ENCODE results near the gene RREB1.

RREB1 gene

GRCh38 chr6:7196019-7196402 lies 88.2 kb downstream of the RREB1 start:
- POLR2A ChIA-PET: interaction anchor here (0.7 kb wide), 1 partner anchor 314 kb away, joined by 3 read pairs; no protein-coding TSS in a partner anchor
- peaks cover 3% of the 10 kb centered on the region for H3K4me1 ChIP-seq (ENCODE audit: control insufficient read depth, insufficient read depth, low read length)
- no peaks in the 10 kb centered on the region for H3K9me3 ChIP-seq (ENCODE audit: control insufficient read depth, insufficient read depth, low read depth, low read length)
- H3K27ac ChIP-seq (ENCODE audit: extremely low read depth, low read depth, low read length): no peak overlapping the region
- no peak for TF ChIP-seq ZNF658 (tag by site-specific recombination; IDR thresholded peaks at IDR 0.05)
- TF ChIP-seq ZFHX2 (tag by site-specific recombination; conservative IDR thresholded peaks at IDR 0.05): peak; percentile 66
- 0 out of 2 replicates have a peak, but pooled peaks have one; percentile 34 for TF ChIP-seq ZSCAN4 (tag by site-specific recombination; IDR thresholded peaks at IDR 0.05)
- peak; percentile 94 for TF ChIP-seq ZNF362 (tag by site-specific recombination; IDR thresholded peaks at IDR 0.05)
- no peak for TF ChIP-seq ZNF580 (tag by site-specific recombination; IDR thresholded peaks at IDR 0.05)
- peak; percentile 79 for TF ChIP-seq EGR2 (tag by site-specific recombination; IDR thresholded peaks at IDR 0.05; ENCODE audit: low read depth)
- no peak overlapping the region for H3K4me3 ChIP-seq (ENCODE audit: low read depth, low read length)
- CTCF ChIA-PET: interaction anchor here (0.7 kb wide), 1 partner anchor 47 kb away, joined by 4 read pairs; no protein-coding TSS in a partner anchor
- H3K36me3 ChIP-seq (ENCODE audit: control insufficient read depth in 2 of 2, insufficient read depth in 1 of 2, low read length in 2 of 2): peaks cover 14 to 23% of the 10 kb centered on the region in 2 experiments

- CTCF ChIA-PET: interaction anchor here (0.7 kb wide), 1 partner anchor 46 kb away, joined by 4 read pairs; no protein-coding TSS in a partner anchor
- Histone ChIP-seq H3K4me1 (ENCODE audit: control insufficient read depth, insufficient read depth, low read length) (peaks cover 3% of the 10 kb centered on the region), H3K36me3 (ENCODE audit: control insufficient read depth in 2 of 2, insufficient read depth in 1 of 2, low read length in 2 of 2) (peaks cover 9 to 22% of the 10 kb centered on the region in 2 experiments), H3K4me3 (ENCODE audit: low read depth, low read length) (no peak overlapping the region), H3K27ac (ENCODE audit: extremely low read depth, low read depth, low read length) (no peak overlapping the region), H3K9me3 (ENCODE audit: control insufficient read depth, insufficient read depth, low read depth, low read length) (no peaks in the 10 kb centered on the region)
- no peak for TF ChIP-seq ZBTB26 (tag by site-specific recombination; optimal IDR thresholded peaks at IDR 0.05)
- no peak for TF ChIP-seq ZNF426 (tag by site-specific recombination; IDR thresholded peaks at IDR 0.05)
- TF ChIP-seq ZNF654 (tag by site-specific recombination; IDR thresholded peaks at IDR 0.05; ENCODE audit: low read depth): no peak
- TF ChIP-seq ZNF324 (tag by site-specific recombination; IDR thresholded peaks at IDR 0.05): no peak
- no peak for TF ChIP-seq SCRT1 (tag by site-specific recombination; IDR thresholded peaks at IDR 0.05; ENCODE audit: borderline replicate concordance)
- no peak for TF ChIP-seq ZNF701 (tag by site-specific recombination; IDR thresholded peaks at IDR 0.05)
- TF ChIP-seq ZNF473 (tag by site-specific recombination; IDR thresholded peaks at IDR 0.05): no peak
- no peak for TF ChIP-seq CTCF (tag by site-specific recombination; IDR thresholded peaks at IDR 0.05)
- no peak for TF ChIP-seq EGR2 (tag by site-specific recombination; IDR thresholded peaks at IDR 0.05; ENCODE audit: low read depth)
- no peak for TF ChIP-seq ZSCAN23 (tag by site-specific recombination; IDR thresholded peaks at IDR 0.05)
- no peak for TF ChIP-seq FEZF1 (tag by site-specific recombination; IDR thresholded peaks at IDR 0.05)
- TF ChIP-seq ZNF488 (tag by site-specific recombination; IDR thresholded peaks at IDR 0.05): no peak
- TF ChIP-seq ZNF16 (tag by site-specific recombination; IDR thresholded peaks at IDR 0.05; ENCODE audit: low read depth): no peak
- TF ChIP-seq ZNF2 (tag by site-specific recombination; IDR thresholded peaks at IDR 0.05): no peak
- POLR2A ChIA-PET: interaction anchor here (0.7 kb wide), 1 partner anchor 315 kb away, joined by 3 read pairs; no protein-coding TSS in a partner anchor
Observed at GRCh38 chr6:7196685-7197283, 89.0 kb downstream of the RREB1 start.
